ENCODE measurements around the gene SLAIN2.

The SLAIN2 gene

DNA sequence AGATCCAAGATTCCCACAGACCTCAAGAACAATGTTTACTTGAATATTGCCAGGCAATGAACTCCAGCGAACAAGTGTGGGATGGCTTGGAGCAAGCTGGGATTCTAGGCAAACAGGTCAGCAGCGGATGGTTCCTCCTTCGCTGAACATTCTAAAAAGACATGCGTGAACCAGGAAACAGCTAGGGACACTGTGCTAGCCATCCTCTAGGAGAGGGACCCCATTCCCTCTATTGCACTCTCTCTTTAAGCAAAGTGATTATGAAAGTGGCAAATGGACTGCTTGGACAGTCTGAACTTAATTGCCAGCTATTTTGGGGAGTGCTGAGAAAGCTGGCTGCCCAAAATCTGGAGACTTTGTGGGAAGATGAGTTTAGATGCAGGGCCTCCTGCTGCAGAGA is 41.8 kb upstream of the SLAIN2 start:
- TF ChIP-seq SIN3A (IDR thresholded peaks at IDR 0.05; ENCODE audit: borderline replicate concordance, insufficient read depth, low read length) = no peak
- no peak for TF ChIP-seq POLR2AphosphoS5 (IDR thresholded peaks at IDR 0.05; ENCODE audit: low read depth, low read length)
- TF ChIP-seq FOXP2 (optimal IDR thresholded peaks at IDR 0.05; ENCODE audit: borderline replicate concordance, extremely low read depth, extremely low read length, insufficient read depth) = no peak
- no peak for TF ChIP-seq TAF1 (IDR thresholded peaks at IDR 0.05; ENCODE audit: borderline replicate concordance, insufficient read depth, low read length)
- TF ChIP-seq, protein P1, sequence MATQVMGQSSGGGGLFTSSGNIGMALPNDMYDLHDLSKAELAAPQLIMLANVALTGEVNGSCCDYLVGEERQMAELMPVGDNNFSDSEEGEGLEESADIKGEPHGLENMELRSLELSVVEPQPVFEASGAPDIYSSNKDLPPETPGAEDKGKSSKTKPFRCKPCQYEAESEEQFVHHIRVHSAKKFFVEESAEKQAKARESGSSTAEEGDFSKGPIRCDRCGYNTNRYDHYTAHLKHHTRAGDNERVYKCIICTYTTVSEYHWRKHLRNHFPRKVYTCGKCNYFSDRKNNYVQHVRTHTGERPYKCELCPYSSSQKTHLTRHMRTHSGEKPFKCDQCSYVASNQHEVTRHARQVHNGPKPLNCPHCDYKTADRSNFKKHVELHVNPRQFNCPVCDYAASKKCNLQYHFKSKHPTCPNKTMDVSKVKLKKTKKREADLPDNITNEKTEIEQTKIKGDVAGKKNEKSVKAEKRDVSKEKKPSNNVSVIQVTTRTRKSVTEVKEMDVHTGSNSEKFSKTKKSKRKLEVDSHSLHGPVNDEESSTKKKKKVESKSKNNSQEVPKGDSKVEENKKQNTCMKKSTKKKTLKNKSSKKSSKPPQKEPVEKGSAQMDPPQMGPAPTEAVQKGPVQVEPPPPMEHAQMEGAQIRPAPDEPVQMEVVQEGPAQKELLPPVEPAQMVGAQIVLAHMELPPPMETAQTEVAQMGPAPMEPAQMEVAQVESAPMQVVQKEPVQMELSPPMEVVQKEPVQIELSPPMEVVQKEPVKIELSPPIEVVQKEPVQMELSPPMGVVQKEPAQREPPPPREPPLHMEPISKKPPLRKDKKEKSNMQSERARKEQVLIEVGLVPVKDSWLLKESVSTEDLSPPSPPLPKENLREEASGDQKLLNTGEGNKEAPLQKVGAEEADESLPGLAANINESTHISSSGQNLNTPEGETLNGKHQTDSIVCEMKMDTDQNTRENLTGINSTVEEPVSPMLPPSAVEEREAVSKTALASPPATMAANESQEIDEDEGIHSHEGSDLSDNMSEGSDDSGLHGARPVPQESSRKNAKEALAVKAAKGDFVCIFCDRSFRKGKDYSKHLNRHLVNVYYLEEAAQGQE (IDR thresholded peaks at IDR 0.05; ENCODE audit: insufficient read depth in 1 of 2, low read depth in 2 of 2, low read length in 2 of 2) = no peak

DNA sequence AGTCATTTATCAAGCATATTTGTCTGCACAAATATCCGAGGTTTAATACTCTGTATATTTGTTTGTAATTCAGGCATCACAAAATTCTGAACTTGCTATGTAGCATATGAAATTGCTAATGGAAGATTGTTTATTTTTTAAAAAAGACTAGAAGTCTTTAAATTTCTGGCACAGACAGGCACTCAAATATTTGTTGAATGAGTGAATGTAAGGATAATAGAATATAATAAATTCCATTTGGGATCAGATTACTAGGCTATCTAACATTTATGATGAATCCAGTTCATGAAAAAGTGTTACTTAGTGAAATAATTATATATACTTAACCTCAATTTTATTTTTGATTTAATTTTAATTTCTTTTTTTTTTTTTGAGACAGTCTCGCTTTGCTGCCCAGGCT is 41.3 kb upstream of the SLAIN2 start:
- TF ChIP-seq, protein P1 (IDR thresholded peaks at IDR 0.05; ENCODE audit: insufficient read depth in 1 of 2, low read depth in 2 of 2, low read length in 2 of 2) = no peak
- TF ChIP-seq SIN3A (IDR thresholded peaks at IDR 0.05; ENCODE audit: borderline replicate concordance, insufficient read depth, low read length) = no peak
- no peak for TF ChIP-seq TAF1 (IDR thresholded peaks at IDR 0.05; ENCODE audit: borderline replicate concordance, insufficient read depth, low read length)
- TF ChIP-seq POLR2AphosphoS5 (IDR thresholded peaks at IDR 0.05; ENCODE audit: low read depth, low read length) = no peak
- no peak for TF ChIP-seq FOXP2 (optimal IDR thresholded peaks at IDR 0.05; ENCODE audit: borderline replicate concordance, extremely low read depth, extremely low read length, insufficient read depth)

DNA sequence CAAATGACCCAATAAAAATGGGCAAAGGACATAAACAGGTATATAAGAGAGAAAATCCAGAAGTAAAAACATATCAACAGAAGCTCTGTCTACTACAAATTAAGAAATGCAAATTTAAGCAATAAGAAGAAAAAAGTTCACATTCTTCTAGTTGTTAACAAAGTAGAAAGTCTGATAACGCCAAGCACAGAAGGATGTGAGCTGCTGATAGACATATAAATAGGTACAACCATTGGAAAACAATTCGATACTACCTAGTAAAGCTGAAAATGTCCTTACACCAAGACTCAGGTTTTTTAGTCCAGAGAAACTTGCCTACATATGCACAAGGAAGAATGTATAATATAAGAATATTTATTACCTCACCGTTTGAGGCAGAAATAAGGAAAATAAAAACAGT is 35.8 kb upstream of the SLAIN2 start:
- no peak for TF ChIP-seq FOXP2 (optimal IDR thresholded peaks at IDR 0.05; ENCODE audit: borderline replicate concordance, extremely low read depth, extremely low read length, insufficient read depth)
- TF ChIP-seq, protein P1 (IDR thresholded peaks at IDR 0.05; ENCODE audit: insufficient read depth in 1 of 2, low read depth in 2 of 2, low read length in 2 of 2) = no peak
- no peak for TF ChIP-seq SIN3A (IDR thresholded peaks at IDR 0.05; ENCODE audit: borderline replicate concordance, insufficient read depth, low read length)
- TF ChIP-seq POLR2AphosphoS5 (IDR thresholded peaks at IDR 0.05; ENCODE audit: low read depth, low read length) = no peak
- no peak for TF ChIP-seq TAF1 (IDR thresholded peaks at IDR 0.05; ENCODE audit: borderline replicate concordance, insufficient read depth, low read length)

DNA sequence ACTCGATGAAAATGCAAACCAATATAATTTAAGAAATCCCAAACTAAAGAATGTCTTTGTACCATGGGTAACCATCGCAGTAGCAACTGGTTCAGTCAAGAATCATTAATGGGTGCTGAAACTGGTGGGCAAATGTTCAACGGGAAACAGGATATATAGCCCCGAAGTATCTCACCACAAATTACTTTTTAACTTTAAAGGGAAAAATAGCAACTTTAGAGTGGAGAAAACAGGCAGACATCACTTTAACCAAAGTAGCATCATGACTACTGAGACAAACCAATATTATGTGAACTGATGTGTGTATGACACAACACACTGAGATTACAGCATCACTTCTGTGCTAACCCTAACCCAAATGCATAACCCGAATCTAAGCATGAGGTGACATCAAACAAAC is 33.8 kb upstream of the SLAIN2 start:
- TF ChIP-seq POLR2AphosphoS5 (IDR thresholded peaks at IDR 0.05; ENCODE audit: low read depth, low read length) = no peak
- TF ChIP-seq FOXP2 (optimal IDR thresholded peaks at IDR 0.05; ENCODE audit: borderline replicate concordance, extremely low read depth, extremely low read length, insufficient read depth) = no peak
- no peak for TF ChIP-seq TAF1 (IDR thresholded peaks at IDR 0.05; ENCODE audit: borderline replicate concordance, insufficient read depth, low read length)
- TF ChIP-seq, protein P1 (IDR thresholded peaks at IDR 0.05; ENCODE audit: insufficient read depth in 1 of 2, low read depth in 2 of 2, low read length in 2 of 2) = no peak
- TF ChIP-seq SIN3A (IDR thresholded peaks at IDR 0.05; ENCODE audit: borderline replicate concordance, insufficient read depth, low read length) = no peak

DNA sequence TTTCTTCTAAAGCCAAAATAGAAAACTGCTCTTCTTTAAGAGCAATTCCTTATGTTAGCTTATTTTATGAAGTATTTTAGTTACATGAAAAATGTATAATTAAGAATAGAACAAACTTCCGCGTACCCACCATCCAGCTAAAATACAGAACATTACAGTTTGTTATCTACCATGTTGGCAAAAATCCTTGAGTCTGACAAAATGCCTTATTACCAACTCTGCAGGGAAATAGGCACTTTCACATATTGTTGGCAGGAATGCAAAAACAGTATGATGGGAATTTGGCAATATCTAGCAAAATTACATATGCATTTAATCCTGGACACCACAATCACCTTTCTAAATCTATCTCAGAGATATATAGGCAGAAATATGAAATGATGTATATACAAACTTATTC is 32.4 kb upstream of the SLAIN2 start:
- TF ChIP-seq FOXP2 (optimal IDR thresholded peaks at IDR 0.05; ENCODE audit: borderline replicate concordance, extremely low read depth, extremely low read length, insufficient read depth) = no peak
- no peak for TF ChIP-seq POLR2AphosphoS5 (IDR thresholded peaks at IDR 0.05; ENCODE audit: low read depth, low read length)
- no peak for TF ChIP-seq TAF1 (IDR thresholded peaks at IDR 0.05; ENCODE audit: borderline replicate concordance, insufficient read depth, low read length)
- TF ChIP-seq, protein P1 (IDR thresholded peaks at IDR 0.05; ENCODE audit: insufficient read depth in 1 of 2, low read depth in 2 of 2, low read length in 2 of 2) = no peak
- no peak for TF ChIP-seq SIN3A (IDR thresholded peaks at IDR 0.05; ENCODE audit: borderline replicate concordance, insufficient read depth, low read length)

Data from PFSK-1 (cell line).